ENCODE data around the gene GLMN. TPM values are rescaled to one million over a fixed set of nuclear protein-coding genes. Genes with fewer than 3 reads are reported as not detected.

GLMN gene
- total and polyA plus RNA-seq, 2 of the 13 experiments (the other 11 are each of a cell fraction or from before 2014, with no cell fraction given) = 5.9 to 18.4 TPM

DNA sequence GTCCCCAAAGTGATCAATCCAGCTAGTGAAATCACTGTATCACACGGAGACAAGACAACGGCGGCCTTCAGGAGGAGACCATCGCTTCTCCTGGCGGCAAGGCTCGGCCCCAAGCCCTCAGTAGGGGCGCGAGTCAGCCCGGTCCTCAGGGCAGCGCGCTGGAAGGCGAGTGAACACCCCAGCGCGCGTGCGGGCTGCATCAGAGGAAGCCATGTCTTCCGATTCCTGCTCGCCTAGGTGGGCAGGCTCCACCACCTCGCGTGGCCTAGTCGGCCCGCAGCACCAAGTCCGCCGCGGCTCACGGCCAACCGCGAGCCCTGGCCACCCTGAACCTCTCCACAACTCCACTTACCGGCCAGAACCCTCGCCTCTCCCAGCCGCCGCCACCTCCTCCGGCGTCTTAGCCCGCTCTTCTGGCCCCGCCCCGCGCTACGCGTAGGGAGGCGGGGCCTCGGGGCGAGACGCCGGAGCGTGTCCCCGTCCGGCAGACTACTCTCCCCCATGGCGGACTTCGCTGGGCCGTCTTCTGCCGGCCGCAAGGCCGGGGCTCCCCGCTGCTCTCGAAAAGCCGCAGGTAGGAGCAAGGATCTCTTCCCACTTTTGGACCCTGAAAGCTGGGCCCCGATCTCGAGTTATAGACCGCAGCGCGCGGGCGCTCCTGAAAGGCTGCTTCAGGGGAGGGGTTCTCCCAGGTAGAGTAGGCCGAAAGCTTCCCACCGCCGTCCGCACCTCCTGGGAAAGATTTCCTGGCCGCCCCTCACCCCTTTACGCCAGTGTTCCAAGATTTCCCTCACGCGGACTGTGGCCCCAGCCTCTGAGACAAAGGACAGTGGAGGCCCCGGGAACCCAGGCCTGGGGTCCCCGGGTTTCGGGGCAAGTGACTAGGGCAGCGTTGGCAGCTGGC, at the start of gene GLMN, which contains the start of gene RPAP2 (continued):
- peak; percentile 11; the same call in 1 of the 2 replicates for TF ChIP-seq ZNF557 (CRISPR knock-in tag; IDR thresholded peaks at IDR 0.05)
- peak; percentile 65 for TF ChIP-seq ZMYM4 (CRISPR knock-in tag; IDR thresholded peaks at IDR 0.05)
- TF ChIP-seq HMG20B (CRISPR knock-in tag; conservative IDR thresholded peaks at IDR 0.05) = no peak; the same call in 1 of the 2 replicates
- TF ChIP-seq, protein P1, sequence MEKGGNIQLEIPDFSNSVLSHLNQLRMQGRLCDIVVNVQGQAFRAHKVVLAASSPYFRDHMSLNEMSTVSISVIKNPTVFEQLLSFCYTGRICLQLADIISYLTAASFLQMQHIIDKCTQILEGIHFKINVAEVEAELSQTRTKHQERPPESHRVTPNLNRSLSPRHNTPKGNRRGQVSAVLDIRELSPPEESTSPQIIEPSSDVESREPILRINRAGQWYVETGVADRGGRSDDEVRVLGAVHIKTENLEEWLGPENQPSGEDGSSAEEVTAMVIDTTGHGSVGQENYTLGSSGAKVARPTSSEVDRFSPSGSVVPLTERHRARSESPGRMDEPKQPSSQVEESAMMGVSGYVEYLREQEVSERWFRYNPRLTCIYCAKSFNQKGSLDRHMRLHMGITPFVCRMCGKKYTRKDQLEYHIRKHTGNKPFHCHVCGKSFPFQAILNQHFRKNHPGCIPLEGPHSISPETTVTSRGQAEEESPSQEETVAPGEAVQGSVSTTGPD (CRISPR knock-in tag; IDR thresholded peaks at IDR 0.05) = no peak
- TF ChIP-seq TGIF2 (CRISPR knock-in tag; IDR thresholded peaks at IDR 0.05) = peak; percentile 64; the same call in 1 of the 2 replicates
- no peak for TF ChIP-seq KIAA2018 (CRISPR knock-in tag; IDR thresholded peaks at IDR 0.05; ENCODE audit: borderline replicate concordance)
- peak; percentile 79; the same call in 1 of the 2 replicates for TF ChIP-seq ZNF691 (CRISPR knock-in tag; IDR thresholded peaks at IDR 0.05; ENCODE audit: borderline replicate concordance, low read depth)
- peak; percentile 93 for TF ChIP-seq ZFY (CRISPR knock-in tag; IDR thresholded peaks at IDR 0.05)
- TF ChIP-seq DPF2 (CRISPR knock-in tag; IDR thresholded peaks at IDR 0.05; ENCODE audit: borderline replicate concordance, low read depth) = 0 out of 2 replicates have a peak, but pooled peaks have one; percentile 17
- TF ChIP-seq, protein P2, sequence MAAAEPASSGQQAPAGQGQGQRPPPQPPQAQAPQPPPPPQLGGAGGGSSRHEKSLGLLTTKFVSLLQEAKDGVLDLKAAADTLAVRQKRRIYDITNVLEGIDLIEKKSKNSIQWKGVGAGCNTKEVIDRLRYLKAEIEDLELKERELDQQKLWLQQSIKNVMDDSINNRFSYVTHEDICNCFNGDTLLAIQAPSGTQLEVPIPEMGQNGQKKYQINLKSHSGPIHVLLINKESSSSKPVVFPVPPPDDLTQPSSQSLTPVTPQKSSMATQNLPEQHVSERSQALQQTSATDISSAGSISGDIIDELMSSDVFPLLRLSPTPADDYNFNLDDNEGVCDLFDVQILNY (CRISPR knock-in tag; conservative IDR thresholded peaks at IDR 0.05) = no peak
- TF ChIP-seq IRF1 (CRISPR knock-in tag; IDR thresholded peaks at IDR 0.05; ENCODE audit: low read depth) = no peak
- TF ChIP-seq ARHGAP35 (CRISPR knock-in tag; IDR thresholded peaks at IDR 0.05; ENCODE audit: borderline replicate concordance) = peak; percentile 66
- TF ChIP-seq ZBTB26 (CRISPR knock-in tag; IDR thresholded peaks at IDR 0.05; ENCODE audit: borderline replicate concordance) = no peak
- TF ChIP-seq HCFC1 (IDR thresholded peaks at IDR 0.05; ENCODE audit: low read depth, low read length) = no peak
